Breast epithelium (tissue), 4 donors: ENCODE measurements around the gene SUCLG2. TPM values are rescaled to one million over a fixed set of nuclear protein-coding genes. Genes with fewer than 3 reads are reported as not detected.
"Not testable (repeated sequence)": the region's sequence is repeated elsewhere in the genome, so short reads cannot be mapped to it uniquely, and the experiment has no call there.

Experiments used
- DNase-seq, 2 donors: peaks; one replicate each; pipeline ENCODE4 v3.0.0-alpha.2; 2019; ENCODE audit warnings: low spot score in 2 of 2
- H3K27ac ChIP-seq, 2 donors: fragments of 200-600 bp; sonication (generic) in 1 of 2; one replicate each; pipeline ENCODE4 v1.5.1; 2016 to 2019; ENCODE audit warnings: mild to moderate bottlenecking in 1 of 2
- H3K27me3 ChIP-seq, 2 donors: fragments of 200-600 bp; sonication (generic) in 1 of 2; one replicate each; pipeline versions ENCODE4 v1.5.1 to v1.6.0; 2017 to 2019; ENCODE audit warnings: control low read depth in 1 of 2, mild to moderate bottlenecking in 1 of 2
- H3K36me3 ChIP-seq: fragments of 200-600 bp; one replicate; pipeline ENCODE4 v1.5.1; 2019
- H3K4me1 ChIP-seq, 2 donors: fragments of 200-600 bp; sonication (generic); one replicate each; pipeline ENCODE4 v1.5.1; 2016 to 2019; ENCODE audit warnings: control low read depth in 1 of 2
- H3K4me3 ChIP-seq, 3 donors: fragments of 200-600 bp; sonication (generic); 1 replicate in 2 of 3; 2 replicates in 1 of 3; pipeline ENCODE4 v1.5.1; 2016 to 2019; ENCODE audit warnings: mild to moderate bottlenecking in 3 of 3, moderate library complexity in 2 of 3
- H3K9me3 ChIP-seq, 2 donors: fragments of 200-600 bp; sonication (generic) in 1 of 2; one replicate each; pipeline ENCODE4 v1.5.1; 2016 to 2019; ENCODE audit warnings: control low read depth in 1 of 2
- CTCF ChIP-seq, 3 donors: fragments of 450-650 bp; IDR thresholded peaks; one replicate each; pipeline ENCODE4 v1.5.1; 2016 to 2017; ENCODE audit warnings: antibody characterized with exemption in 3 of 3, mild to moderate bottlenecking in 3 of 3, moderate library complexity in 3 of 3
- POLR2A ChIP-seq: fragments of 450-650 bp; IDR thresholded peaks from one replicate; pipeline ENCODE4 v1.6.1; 2016; ENCODE audit warnings: antibody characterized with exemption, mild to moderate bottlenecking, moderate library complexity
- POLR2AphosphoS5 ChIP-seq, 3 donors: sonication (generic); formaldehyde crosslinking; IDR thresholded peaks; one replicate each; pipeline ENCODE4 v1.6.1; 2017; ENCODE audit warnings: antibody characterized with exemption in 3 of 3
- intact Hi-C: fragments of 100-400 bp; cut with DNase I; formaldehyde crosslinking; loops from one replicate; pipeline ENCODE4 v1.15.1; 2023; ENCODE audit warnings: low total_unique reads
- total RNA-seq, 3 donors: library from RNA; depleted of rRNA; stranded (reverse); fragments of >200 nt; gene quantifications; one replicate each; pipeline ENCODE4 v1.1.0, GENCODE V29; 2016

Gene SUCLG2
- total RNA-seq, 3 donors from 2014 or later, result 45.9 to 58.1 (median 52.8) TPM

- TF ChIP-seq POLR2A (no peak), CTCF (IDR thresholded peaks at IDR 0.05) (no peak), POLR2AphosphoS5 (IDR thresholded peaks at IDR 0.05) (no peak)
- H3K4me3 ChIP-seq, result no peak overlapping the region
- intact Hi-C loops, result no loop called here
- DNase-seq, result no peak
- H3K4me1 ChIP-seq, result no peaks in the 10 kb centered on the region
- H3K27me3 ChIP-seq, result no peaks in the 10 kb centered on the region
- H3K9me3 ChIP-seq, result no peaks in the 10 kb centered on the region
- H3K27ac ChIP-seq, result no peak overlapping the region
- no peaks in the 10 kb centered on the region for H3K36me3 ChIP-seq
Observed at GRCh38 chr3:67540198-67540894, 114.1 kb downstream of the SUCLG2 start.

- H3K9me3 ChIP-seq, H3K27ac ChIP-seq, DNase-seq, H3K27me3 ChIP-seq, H3K4me1 ChIP-seq, H3K4me3 ChIP-seq, H3K36me3 ChIP-seq, intact Hi-C loops: not testable (repeated sequence)
Observed at GRCh38 chr3:67537203-67537602, 117.2 kb downstream of the SUCLG2 start.

GRCh38 chr3:67535006-67535405 is 119.4 kb downstream of the SUCLG2 start:
- no peaks in the 10 kb centered on the region for H3K4me1 ChIP-seq
- intact Hi-C loops, result no loop called here
- no peaks in the 10 kb centered on the region for H3K27me3 ChIP-seq

GRCh38 chr3:67534594-67534993 is 119.8 kb downstream of the SUCLG2 start:
- TF ChIP-seq CTCF (IDR thresholded peaks at IDR 0.05) (no peak), POLR2A (no peak), POLR2AphosphoS5 (IDR thresholded peaks at IDR 0.05) (no peak)

More at GRCh38 chr3:67535006-67535405, 119.4 kb downstream of the SUCLG2 start:
- TF ChIP-seq CTCF (IDR thresholded peaks at IDR 0.05), result no peak
- TF ChIP-seq POLR2A, result no peak
- no peak for TF ChIP-seq POLR2AphosphoS5 (IDR thresholded peaks at IDR 0.05)
- no peak overlapping the region for H3K4me3 ChIP-seq
- no peaks in the 10 kb centered on the region for H3K9me3 ChIP-seq
- no peaks in the 10 kb centered on the region for H3K36me3 ChIP-seq
- DNase-seq, result no peak
- no peak overlapping the region for H3K27ac ChIP-seq

GRCh38 chr3:67531181-67532101 is 123.0 kb downstream of the SUCLG2 start:
- Histone ChIP-seq H3K27me3 (no peaks in the 10 kb centered on the region), H3K4me1 (no peaks in the 10 kb centered on the region), H3K9me3 (no peaks in the 10 kb centered on the region), H3K4me3 (no peak overlapping the region), H3K27ac (no peak overlapping the region), H3K36me3 (no peaks in the 10 kb centered on the region)
- no peak for DNase-seq
- intact Hi-C loops, result no loop called here
- TF ChIP-seq POLR2A (no peak), POLR2AphosphoS5 (IDR thresholded peaks at IDR 0.05) (no peak), CTCF (IDR thresholded peaks at IDR 0.05) (no peak)

More at GRCh38 chr3:67534594-67534993, 119.8 kb downstream of the SUCLG2 start:
- no peaks in the 10 kb centered on the region for H3K36me3 ChIP-seq
- no peak overlapping the region for H3K4me3 ChIP-seq
- no peaks in the 10 kb centered on the region for H3K9me3 ChIP-seq
- no peaks in the 10 kb centered on the region for H3K27me3 ChIP-seq
- H3K27ac ChIP-seq, result no peak overlapping the region
- intact Hi-C loops, result no loop called here
- no peak for DNase-seq
- no peaks in the 10 kb centered on the region for H3K4me1 ChIP-seq
